ENCODE measurements around the gene MAML3.

Gene MAML3

GRCh38 chr4:140020457-140021361 is 133.3 kb downstream of the MAML3 start:
- no peak overlapping the region for H3K27ac Mint-ChIP-seq

GRCh38 chr4:140019619-140020347 is 134.2 kb downstream of the MAML3 start:
- H3K36me3 Mint-ChIP-seq (ENCODE audit: insufficient read depth): no peaks in the 10 kb centered on the region
- H3K27me3 Mint-ChIP-seq: no peaks in the 10 kb centered on the region
- DNase-seq (no peak), ATAC-seq (replicated peaks) (no peak)
- H3K9me3 Mint-ChIP-seq: no peaks in the 10 kb centered on the region
- no peak overlapping the region for H3K4me3 Mint-ChIP-seq
- no peak overlapping the region for H3K27ac Mint-ChIP-seq
- no peaks in the 10 kb centered on the region for H3K4me1 Mint-ChIP-seq (ENCODE audit: low read depth in 2 of 2)

More at GRCh38 chr4:140020457-140021361, 133.3 kb downstream of the MAML3 start:
- Mint-ChIP-seq H3K9me3 (no peaks in the 10 kb centered on the region), H3K36me3 (ENCODE audit: insufficient read depth) (no peaks in the 10 kb centered on the region), H3K4me3 (no peak overlapping the region), H3K27me3 (no peaks in the 10 kb centered on the region), H3K4me1 (ENCODE audit: low read depth in 2 of 2) (no peaks in the 10 kb centered on the region)
- no peak for ATAC-seq (replicated peaks)
- no peak for DNase-seq

GRCh38 chr4:140018931-140019618 is 134.9 kb downstream of the MAML3 start:
- Mint-ChIP-seq H3K4me3 (no peak overlapping the region), H3K9me3 (no peaks in the 10 kb centered on the region), H3K36me3 (ENCODE audit: insufficient read depth) (no peaks in the 10 kb centered on the region), H3K4me1 (ENCODE audit: low read depth in 2 of 2) (no peaks in the 10 kb centered on the region), H3K27me3 (peaks cover 4 to 6% of the 10 kb centered on the region in 2 donors), H3K27ac (no peak overlapping the region)
- no peak for ATAC-seq (replicated peaks)
- DNase-seq: no peak

DNA sequence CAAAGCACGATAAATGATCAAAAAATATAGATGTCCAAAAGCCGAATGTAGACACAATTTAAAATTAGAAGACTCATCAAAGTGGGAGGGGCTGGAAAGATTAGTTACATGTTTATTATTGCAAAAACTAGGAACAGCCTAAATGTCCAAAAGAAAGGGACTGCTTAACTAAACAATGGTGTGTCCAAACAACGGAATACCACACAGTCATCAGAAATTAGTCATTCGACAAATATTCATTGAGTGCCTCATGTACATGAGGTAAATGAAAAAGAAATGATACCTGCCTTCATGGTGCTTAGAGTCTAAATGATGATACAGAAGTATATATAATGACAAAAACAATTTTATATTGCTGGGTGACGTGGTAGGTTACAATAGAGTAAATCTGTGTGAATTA is 139.7 kb downstream of the MAML3 start:
- H3K27ac Mint-ChIP-seq: no peak overlapping the region
- peaks cover 24 to 28% of the 10 kb centered on the region in 2 donors for H3K27me3 Mint-ChIP-seq
- ATAC-seq (replicated peaks): no peak
- H3K36me3 Mint-ChIP-seq (ENCODE audit: insufficient read depth): no peaks in the 10 kb centered on the region
- peaks cover 0 to 2% of the 10 kb centered on the region in 2 donors for H3K4me1 Mint-ChIP-seq (ENCODE audit: low read depth in 2 of 2)
- H3K9me3 Mint-ChIP-seq: no peaks in the 10 kb centered on the region
- no peak for DNase-seq
- no peak overlapping the region for H3K4me3 Mint-ChIP-seq

GRCh38 chr4:140012688-140013486 is 141.1 kb downstream of the MAML3 start:
- H3K4me1 Mint-ChIP-seq (ENCODE audit: low read depth in 2 of 2): peaks cover 0 to 2% of the 10 kb centered on the region in 2 donors
- H3K27ac Mint-ChIP-seq: no peak overlapping the region
- DNase-seq: peak; percentile 36 to 52 (median 42)
- H3K36me3 Mint-ChIP-seq (ENCODE audit: insufficient read depth): no peaks in the 10 kb centered on the region
- peaks cover 24 to 28% of the 10 kb centered on the region in 2 donors for H3K27me3 Mint-ChIP-seq
- no peaks in the 10 kb centered on the region for H3K9me3 Mint-ChIP-seq
- no peak overlapping the region for H3K4me3 Mint-ChIP-seq
- ATAC-seq (replicated peaks): peak; percentile 82

GRCh38 chr4:140005699-140006098 is 148.3 kb downstream of the MAML3 start:
- Mint-ChIP-seq H3K27me3 (peaks cover 21 to 33% of the 10 kb centered on the region in 2 donors), H3K4me1 (ENCODE audit: low read depth in 2 of 2) (no peaks in the 10 kb centered on the region), H3K36me3 (ENCODE audit: insufficient read depth) (peaks cover 3% of the 10 kb centered on the region), H3K27ac (no peak overlapping the region), H3K4me3 (no peak overlapping the region), H3K9me3 (no peaks in the 10 kb centered on the region)
- ATAC-seq (replicated peaks): no peak
- no peak for DNase-seq

DNA sequence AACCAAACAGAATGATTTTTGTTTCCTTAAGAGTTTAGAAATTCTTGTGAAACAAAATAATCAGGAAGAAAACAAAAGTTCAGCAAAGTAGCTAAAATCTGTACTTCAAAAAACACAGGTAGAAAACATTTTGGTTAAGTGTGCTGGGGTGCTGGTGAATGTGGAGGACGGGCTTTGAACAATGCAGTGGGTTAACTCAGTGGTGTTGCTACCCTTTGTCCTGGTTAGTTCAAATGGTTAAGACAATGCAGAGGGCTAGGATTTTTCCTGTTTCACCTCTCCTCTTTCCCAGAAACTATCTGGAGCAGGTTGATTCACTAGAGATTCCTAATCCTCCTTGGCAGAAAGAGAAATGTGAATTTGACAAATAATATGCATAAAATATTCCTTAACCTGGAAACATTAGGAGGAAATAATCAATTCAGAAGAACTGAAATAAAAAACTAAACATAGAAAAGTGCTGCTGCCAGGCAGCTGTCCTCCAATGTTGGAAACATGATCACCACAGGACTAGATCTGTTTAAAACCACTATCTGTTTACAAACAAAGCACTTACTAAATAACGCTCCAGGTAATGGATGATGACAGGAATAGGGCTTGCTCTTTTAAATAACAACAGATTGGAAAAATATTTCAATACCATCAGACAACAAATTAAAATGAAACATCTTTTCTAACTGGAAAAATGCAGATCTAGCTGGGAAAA is 148.9 kb downstream of the MAML3 start:
- no peak for DNase-seq
- Mint-ChIP-seq H3K36me3 (ENCODE audit: insufficient read depth) (peaks cover 3% of the 10 kb centered on the region), H3K4me1 (ENCODE audit: low read depth in 2 of 2) (no peaks in the 10 kb centered on the region), H3K27ac (no peak overlapping the region), H3K9me3 (no peaks in the 10 kb centered on the region), H3K4me3 (no peak overlapping the region), H3K27me3 (peaks cover 23 to 39% of the 10 kb centered on the region in 2 donors)
- ATAC-seq (replicated peaks): no peak

DNA sequence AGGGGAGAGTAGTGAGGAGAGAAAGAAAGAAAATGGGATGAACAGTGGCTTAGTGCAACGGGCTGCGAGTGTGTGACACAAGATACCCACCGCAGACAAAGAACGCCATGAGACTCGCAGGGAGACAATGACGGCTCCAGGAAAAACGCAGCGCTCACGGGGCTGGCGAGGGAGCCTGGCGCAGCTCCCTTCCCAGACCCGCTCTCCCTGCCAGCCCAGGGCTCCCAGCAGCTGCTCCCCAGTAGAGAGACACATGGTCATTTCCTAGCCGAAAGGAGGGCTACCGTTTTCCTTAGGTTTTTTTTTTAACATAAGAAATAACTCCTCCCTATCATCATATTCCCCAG is 149.5 kb downstream of the MAML3 start:
- Mint-ChIP-seq H3K4me1 (ENCODE audit: low read depth in 2 of 2) (no peaks in the 10 kb centered on the region), H3K36me3 (ENCODE audit: insufficient read depth) (peaks cover 3% of the 10 kb centered on the region), H3K4me3 (no peak overlapping the region), H3K27me3 (peaks cover 24 to 45% of the 10 kb centered on the region in 2 donors), H3K9me3 (no peaks in the 10 kb centered on the region), H3K27ac (no peak overlapping the region)
- ATAC-seq (replicated peaks): no peak
- DNase-seq: no peak

DNA sequence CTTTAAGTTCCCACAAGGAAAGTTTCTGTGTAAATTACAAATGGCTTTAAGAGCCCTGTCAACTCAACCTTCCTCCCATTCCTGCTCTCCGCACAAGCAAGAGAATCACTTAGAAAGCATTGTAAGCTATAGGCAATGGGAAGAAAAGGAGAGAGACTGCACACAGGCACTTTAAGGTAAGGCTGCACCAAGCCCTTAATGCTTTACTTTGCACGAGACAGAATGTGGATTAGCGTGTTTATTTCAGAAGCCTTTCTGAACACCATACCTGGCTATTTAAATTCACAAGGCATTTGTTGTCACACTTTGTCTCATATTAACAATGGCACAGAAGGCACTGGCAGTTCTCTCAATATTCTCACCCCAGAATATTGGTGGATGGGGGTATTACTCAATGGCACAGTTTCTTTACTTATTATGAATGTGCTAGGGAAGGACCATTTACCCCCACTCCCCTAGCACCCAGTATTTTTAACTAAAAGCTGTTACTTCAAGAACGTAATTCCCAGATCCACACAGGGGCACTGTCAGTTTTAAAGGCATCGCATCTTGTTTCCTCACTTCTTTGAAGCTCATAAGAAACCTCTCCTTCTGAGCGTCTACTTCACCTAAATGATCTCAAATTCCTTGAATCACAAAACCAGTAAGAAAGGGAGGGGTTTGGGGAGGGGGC is 150.0 kb downstream of the MAML3 start:
- ATAC-seq (replicated peaks) (no peak), DNase-seq (no peak)
- no peak overlapping the region for H3K27ac Mint-ChIP-seq
- no peak overlapping the region for H3K4me3 Mint-ChIP-seq
- H3K9me3 Mint-ChIP-seq: no peaks in the 10 kb centered on the region
- H3K27me3 Mint-ChIP-seq: peaks cover 29 to 50% of the 10 kb centered on the region in 2 donors
- peaks cover 3% of the 10 kb centered on the region for H3K36me3 Mint-ChIP-seq (ENCODE audit: insufficient read depth)
- no peaks in the 10 kb centered on the region for H3K4me1 Mint-ChIP-seq (ENCODE audit: low read depth in 2 of 2)

GRCh38 chr4:140000232-140000631 is 153.8 kb downstream of the MAML3 start:
- Mint-ChIP-seq H3K9me3 (no peaks in the 10 kb centered on the region), H3K4me1 (ENCODE audit: low read depth in 2 of 2) (no peaks in the 10 kb centered on the region), H3K4me3 (no peak overlapping the region), H3K27me3 (peaks cover 37 to 46% of the 10 kb centered on the region in 2 donors), H3K36me3 (ENCODE audit: insufficient read depth) (no peaks in the 10 kb centered on the region), H3K27ac (no peak overlapping the region)
- ATAC-seq (replicated peaks): no peak
- DNase-seq: no peak

DNA sequence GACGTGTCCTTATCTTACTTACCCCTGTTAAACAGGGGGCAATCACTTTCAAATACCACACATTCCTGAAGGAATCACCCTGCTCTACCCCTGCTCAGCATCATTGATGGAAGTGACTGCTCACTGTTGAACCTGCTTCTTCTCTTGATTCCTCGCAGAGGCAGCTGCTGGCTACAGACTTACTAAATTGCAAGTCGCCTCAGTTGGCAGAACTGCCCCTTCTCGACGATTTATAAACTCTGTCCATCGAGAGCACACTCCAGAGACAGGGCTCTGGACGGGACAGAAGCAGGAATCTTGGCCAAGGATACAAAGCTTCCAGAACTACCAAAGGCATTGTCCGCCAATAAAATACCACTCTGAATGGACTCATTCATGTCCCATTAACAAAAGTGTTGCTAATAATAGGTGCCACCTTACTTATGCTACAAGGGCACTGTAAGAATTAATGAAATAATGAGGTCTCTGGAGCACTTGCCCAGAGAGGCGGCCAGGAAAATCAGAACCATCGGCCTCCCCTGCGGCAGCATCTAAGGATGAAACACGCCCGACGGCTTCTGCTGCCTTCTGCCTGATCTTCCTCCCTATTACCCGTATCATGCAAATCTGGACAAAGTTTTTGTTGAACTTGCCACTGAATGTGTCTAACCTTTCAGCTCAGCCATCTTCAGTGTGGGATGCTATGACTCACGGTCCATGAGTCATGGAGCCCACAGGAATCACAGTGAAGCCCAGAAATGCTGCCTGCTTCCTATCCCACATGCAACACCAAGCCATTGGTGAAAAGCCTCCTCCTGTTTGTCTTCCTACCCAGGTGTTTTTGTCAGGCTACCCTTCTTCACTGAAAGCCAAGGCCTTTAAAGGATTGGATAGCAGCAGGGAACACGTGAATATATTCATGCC is 164.9 kb downstream of the MAML3 start:
- H3K36me3 Mint-ChIP-seq (ENCODE audit: insufficient read depth): no peaks in the 10 kb centered on the region
- ATAC-seq (replicated peaks) (no peak), DNase-seq (no peak)
- peaks cover 0 to under 1% of the 10 kb centered on the region in 2 donors for H3K9me3 Mint-ChIP-seq
- no peak overlapping the region for H3K4me3 Mint-ChIP-seq
- H3K27me3 Mint-ChIP-seq: peaks cover 11 to 16% of the 10 kb centered on the region in 2 donors
- no peaks in the 10 kb centered on the region for H3K4me1 Mint-ChIP-seq (ENCODE audit: low read depth in 2 of 2)
- no peak overlapping the region for H3K27ac Mint-ChIP-seq
